OCI-LY7 (cell line): ENCODE results near the gene SPG21. TPM values are rescaled to one million over a fixed set of nuclear protein-coding genes. Genes with fewer than 3 reads are reported as not detected.
"Not testable (repeated sequence)": the region's sequence is repeated elsewhere in the genome, so short reads cannot be mapped to it uniquely, and the experiment has no call there.

ENCODE experiments used
- BruUV-seq: library from RNA; stranded (reverse); fragments of 400-500 nt; replicated peaks from 2 replicates; lab custom pipeline; 2021; lab: Mats Ljungman, UMichigan
- CTCF ChIA-PET: fragments of 300-600 bp; sonication (Branson Sonifier 250); formaldehyde crosslinking; loops from one replicate; lab custom pipeline; 2022; ENCODE audit warnings: antibody characterized with exemption; ENCODE audit not compliant: unreplicated experiment; lab: Charles Lee
- POLR2A ChIA-PET: fragments of 300-600 bp; sonication (Branson Sonifier 250); formaldehyde crosslinking; loops from one replicate; lab custom pipeline; 2022; ENCODE audit warnings: antibody characterized with exemption; lab: Charles Lee
- DNase-seq: peaks from one replicate; pipeline ENCODE4 v3.0.0-alpha.2; 2015; ENCODE audit warnings: low spot score
- H2AFZ ChIP-seq: fragments of 200-600 bp; sonication (generic), shearing (Covaris generic); 2 replicates; pipeline ENCODE4 v1.6.1; 2014; ENCODE audit warnings: mild to moderate bottlenecking, antibody characterized with exemption, low read length, moderate library complexity
- H3K27ac ChIP-seq: fragments of 200-600 bp; sonication (generic); 2 replicates; pipeline ENCODE4 v1.5.1; 2014; ENCODE audit warnings: mixed run types, low read depth, mild to moderate bottlenecking, moderate library complexity, low read length, inconsistent platforms; ENCODE audit not compliant: poor library complexity, severe bottlenecking
- H3K36me3 ChIP-seq: fragments of 200-600 bp; sonication (generic); 2 replicates; pipeline ENCODE4 v1.6.1; 2014; ENCODE audit warnings: mild to moderate bottlenecking, antibody characterized with exemption, low read length, moderate library complexity, mixed read lengths; ENCODE audit not compliant: insufficient read depth
- H3K4me1 ChIP-seq: fragments of 200-600 bp; sonication (generic); 2 replicates; pipeline ENCODE4 v1.5.1; 2014; ENCODE audit warnings: mild to moderate bottlenecking, low read length; ENCODE audit not compliant: insufficient read depth, poor library complexity, severe bottlenecking
- H3K4me2 ChIP-seq: fragments of 200-600 bp; sonication (generic); 2 replicates; pipeline ENCODE4 v1.6.1; 2014; ENCODE audit warnings: mild to moderate bottlenecking, low read length
- H3K4me3 ChIP-seq: fragments of 200-600 bp; sonication (generic); 2 replicates; pipeline ENCODE4 v1.5.1; 2014; ENCODE audit warnings: mild to moderate bottlenecking, low read depth, low read length; ENCODE audit not compliant: poor library complexity, severe bottlenecking
- H3K79me2 ChIP-seq: fragments of 200-600 bp; sonication (generic); 2 replicates; pipeline ENCODE4 v1.6.1; 2016; ENCODE audit warnings: low read depth, mild to moderate bottlenecking, low read length, moderate library complexity, mixed read lengths; ENCODE audit not compliant: insufficient read depth
- H3K9me2 ChIP-seq: fragments of 200-600 bp; sonication (generic); 2 replicates; pipeline ENCODE4 v1.6.1; 2016; ENCODE audit warnings: mild to moderate bottlenecking, low read length, mixed read lengths; ENCODE audit not compliant: insufficient read depth
- H3K9me3 ChIP-seq: fragments of 200-600 bp; sonication (generic); 2 replicates; pipeline ENCODE4 v1.6.1; 2014; ENCODE audit warnings: mild to moderate bottlenecking, mixed run types, low read length, mixed read lengths
- H4K20me1 ChIP-seq: fragments of 200-600 bp; sonication (generic); 2 replicates; pipeline ENCODE4 v1.6.1; 2014; ENCODE audit warnings: mild to moderate bottlenecking, antibody characterized with exemption, low read length, moderate library complexity, mixed read lengths; ENCODE audit not compliant: insufficient read depth
- EZH2phosphoT487 ChIP-seq: fragments of 200-600 bp; sonication (generic); IDR thresholded peaks from 2 replicates; pipeline ENCODE4 v1.6.1; 2018; ENCODE audit warnings: low read depth, borderline replicate concordance, mild to moderate bottlenecking, mixed run types, antibody characterized with exemption, low read length, moderate library complexity, mixed read lengths
- intact Hi-C: fragments of 100-400 bp; cut with micrococcal nuclease; formaldehyde crosslinking; loops from one replicate; pipeline ENCODE4 v1.10.0; 2022; ENCODE audit not compliant: unreplicated experiment
- total RNA-seq, 2 experiments: library from RNA; depleted of rRNA in 1 of 2; stranded (reverse); fragments of >200 nt in 1 of 2; shearing (Covaris generic) in 1 of 2; gene quantifications; 2 replicates each; pipeline ENCODE4 v1.2.3, GENCODE V29; 2014 to 2022
- TF ChIP-seq, protein P1 (sequence below): fragments of 200-600 bp; sonication (generic); conservative IDR thresholded peaks from 2 replicates; pipeline ENCODE4 v1.5.1; 2014; ENCODE audit warnings: mild to moderate bottlenecking, antibody characterized with exemption, low read length, moderate library complexity, mixed read lengths

The SPG21 gene
- total RNA-seq, 2 experiments from 2014 or later: 56.4 to 83.9 TPM

DNA sequence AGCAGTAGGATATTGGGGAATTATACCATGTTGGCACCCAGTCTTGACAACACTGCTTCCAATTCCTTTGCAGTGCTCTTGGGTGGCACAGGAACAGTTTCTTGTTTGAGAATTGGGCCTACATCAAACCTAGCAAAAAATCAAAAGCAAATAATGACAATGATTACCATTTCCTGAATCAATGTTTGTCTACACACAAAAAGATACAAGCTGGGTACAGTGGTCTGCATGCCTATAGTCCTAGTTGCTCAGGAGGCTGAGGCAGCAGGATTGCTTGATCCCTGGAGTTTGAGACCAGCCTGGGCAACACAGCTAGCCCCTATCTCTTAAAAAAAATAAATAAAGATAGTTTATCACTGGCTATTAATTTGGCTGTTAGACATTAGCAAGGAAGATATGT, 31.8 kb upstream of the SPG21 start:
- TF ChIP-seq, protein P1, sequence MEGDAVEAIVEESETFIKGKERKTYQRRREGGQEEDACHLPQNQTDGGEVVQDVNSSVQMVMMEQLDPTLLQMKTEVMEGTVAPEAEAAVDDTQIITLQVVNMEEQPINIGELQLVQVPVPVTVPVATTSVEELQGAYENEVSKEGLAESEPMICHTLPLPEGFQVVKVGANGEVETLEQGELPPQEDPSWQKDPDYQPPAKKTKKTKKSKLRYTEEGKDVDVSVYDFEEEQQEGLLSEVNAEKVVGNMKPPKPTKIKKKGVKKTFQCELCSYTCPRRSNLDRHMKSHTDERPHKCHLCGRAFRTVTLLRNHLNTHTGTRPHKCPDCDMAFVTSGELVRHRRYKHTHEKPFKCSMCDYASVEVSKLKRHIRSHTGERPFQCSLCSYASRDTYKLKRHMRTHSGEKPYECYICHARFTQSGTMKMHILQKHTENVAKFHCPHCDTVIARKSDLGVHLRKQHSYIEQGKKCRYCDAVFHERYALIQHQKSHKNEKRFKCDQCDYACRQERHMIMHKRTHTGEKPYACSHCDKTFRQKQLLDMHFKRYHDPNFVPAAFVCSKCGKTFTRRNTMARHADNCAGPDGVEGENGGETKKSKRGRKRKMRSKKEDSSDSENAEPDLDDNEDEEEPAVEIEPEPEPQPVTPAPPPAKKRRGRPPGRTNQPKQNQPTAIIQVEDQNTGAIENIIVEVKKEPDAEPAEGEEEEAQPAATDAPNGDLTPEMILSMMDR: no peak
- TF ChIP-seq EZH2phosphoT487: no peak
- H3K9me3 ChIP-seq: no peaks in the 10 kb centered on the region
- H3K36me3 ChIP-seq: peaks cover 62% of the 10 kb centered on the region
- ChIA-PET POLR2A (interaction anchor here (1.4 kb wide), 1 partner anchor 35 kb away, joined by 5 read pairs; no protein-coding TSS in a partner anchor), CTCF (no interaction called here)
- H2AFZ ChIP-seq: no peak overlapping the region
- H3K9me2 ChIP-seq: no peaks in the 10 kb centered on the region
- no peak overlapping the region for H3K4me3 ChIP-seq
- H3K4me2 ChIP-seq: no peak overlapping the region
- intact Hi-C loops: no loop called here
- DNase-seq: no peak
- no peak overlapping the region for H3K27ac ChIP-seq
- H3K79me2 ChIP-seq: no peaks in the 10 kb centered on the region
- no peaks in the 10 kb centered on the region for H4K20me1 ChIP-seq
- H3K4me1 ChIP-seq: no peaks in the 10 kb centered on the region
- BruUV-seq: no TSS peak

DNA sequence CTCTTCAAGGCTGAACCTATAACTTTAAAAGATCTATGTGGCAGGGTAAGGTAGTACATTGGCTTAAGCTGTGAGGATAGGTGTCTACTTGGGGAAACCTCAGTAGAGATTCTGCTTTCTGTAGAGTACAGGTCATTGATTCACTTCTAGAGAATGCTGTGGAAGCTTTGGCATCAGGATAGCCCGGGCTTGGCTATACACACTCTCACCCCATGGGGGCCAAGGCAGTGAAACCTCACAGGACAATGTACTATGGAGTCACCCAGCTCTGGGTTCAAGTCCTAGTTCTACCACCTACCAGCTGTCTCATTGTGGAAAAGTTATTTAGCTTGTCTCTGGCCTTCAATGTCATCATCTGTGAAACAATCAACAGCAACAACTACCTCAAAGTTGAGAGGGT, 30.7 kb upstream of the SPG21 start:
- no peak for TF ChIP-seq EZH2phosphoT487
- TF ChIP-seq, protein P1: no peak
- Histone ChIP-seq H3K4me3 (no peak overlapping the region), H3K9me3 (no peaks in the 10 kb centered on the region), H3K36me3 (peaks cover 61% of the 10 kb centered on the region), H3K4me2 (no peak overlapping the region), H2AFZ (no peak overlapping the region), H3K79me2 (no peaks in the 10 kb centered on the region), H3K4me1 (no peaks in the 10 kb centered on the region), H4K20me1 (no peaks in the 10 kb centered on the region), H3K9me2 (no peaks in the 10 kb centered on the region), H3K27ac (no peak overlapping the region)
- no peak for DNase-seq
- intact Hi-C loops: no loop called here
- ChIA-PET POLR2A (interaction anchor here (1.0 to 1.4 kb wide), 3 partner anchors 18 to 94 kb away, joined by 3 to 5 read pairs (median 4); partner anchors contain the start of gene UBAP1L), CTCF (no interaction called here)
- no TSS peak for BruUV-seq

DNA sequence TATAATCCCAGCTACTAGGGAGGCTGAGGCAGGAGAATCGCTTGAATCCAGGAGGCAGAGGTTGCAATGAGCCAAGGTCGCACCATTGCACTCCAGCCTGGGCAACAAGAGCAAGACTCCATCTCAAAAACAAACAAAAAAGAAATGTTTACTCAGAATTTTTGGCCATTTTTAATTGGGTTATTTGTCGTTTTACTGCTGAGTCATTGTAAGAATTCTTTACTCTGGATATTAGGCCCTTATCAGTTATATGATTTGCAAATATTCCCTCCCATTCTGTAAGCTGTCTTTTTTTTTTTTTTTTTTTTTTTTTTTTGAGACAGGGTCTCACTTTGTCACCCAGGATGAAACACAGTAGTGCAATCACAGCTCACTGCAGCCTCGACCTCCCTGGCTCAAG, 21.5 kb upstream of the SPG21 start:
- H3K36me3 ChIP-seq: peaks cover 41% of the 10 kb centered on the region

More for the DNA sequence above, 21.5 kb upstream of the SPG21 start:
- DNase-seq, H2AFZ ChIP-seq, H3K9me2 ChIP-seq, H3K4me2 ChIP-seq, H3K9me3 ChIP-seq, CTCF ChIA-PET, H3K4me3 ChIP-seq, BruUV-seq, intact Hi-C loops, H3K27ac ChIP-seq, H4K20me1 ChIP-seq, H3K79me2 ChIP-seq, H3K4me1 ChIP-seq: not testable (repeated sequence)
- POLR2A ChIA-PET: interaction anchor here (0.6 to 0.9 kb wide), 4 partner anchors 11 to 534 kb away, joined by 3 to 5 read pairs (median 4); no protein-coding TSS in a partner anchor
